Naive B cell (primary cell): Measurements from ENCODE around the gene SPATA13. TPM values are rescaled to one million over a fixed set of nuclear protein-coding genes. Genes with fewer than 3 reads are reported as not detected.

Experiments
- ATAC-seq, 2 donors: fragments of 150-1000 bp; cut with Tn5 transposase; 2 replicates each; pipeline ENCODE4 v1.10.0; 2021; ENCODE audit warnings: low read depth in 2 of 2, mild to moderate bottlenecking in 2 of 2, moderate library complexity in 2 of 2
- DNase-seq: peaks from one replicate; pipeline ENCODE4 v3.0.0; 2022
- H3K27ac Mint-ChIP-seq, 6 donors: one replicate each; pipeline ENCODE4 v1.8.0; 2020 to 2022; ENCODE audit warnings: mild to moderate bottlenecking in 6 of 6, mixed read lengths in 6 of 6, moderate library complexity in 5 of 6, inconsistent platforms in 2 of 6
- H3K27me3 Mint-ChIP-seq, 3 donors: one replicate each; pipeline ENCODE4 v1.8.0; 2021 to 2022; ENCODE audit warnings: mixed read lengths in 3 of 3, mild to moderate bottlenecking in 1 of 3
- H3K36me3 Mint-ChIP-seq, 2 donors: one replicate each; pipeline ENCODE4 v1.8.0; 2020 to 2022; ENCODE audit warnings: mixed read lengths in 2 of 2, inconsistent platforms in 1 of 2, mild to moderate bottlenecking in 1 of 2
- H3K4me1 Mint-ChIP-seq, 3 donors: one replicate each; pipeline ENCODE4 v1.8.0; 2020 to 2022; ENCODE audit warnings: mixed read lengths in 3 of 3, inconsistent platforms in 1 of 3, mild to moderate bottlenecking in 1 of 3, moderate library complexity in 1 of 3
- H3K4me3 Mint-ChIP-seq, 8 donors: one replicate each; pipeline ENCODE4 v1.8.0; 2020 to 2022; ENCODE audit warnings: mild to moderate bottlenecking in 8 of 8, mixed read lengths in 8 of 8, moderate library complexity in 8 of 8, inconsistent platforms in 2 of 8
- H3K9me3 Mint-ChIP-seq, 7 donors: one replicate each; pipeline ENCODE4 v1.8.0; 2020 to 2022; ENCODE audit warnings: mixed read lengths in 7 of 7, mild to moderate bottlenecking in 5 of 7, inconsistent platforms in 2 of 7, moderate library complexity in 1 of 7
- polyA plus RNA-seq, 6 donors: library from polyadenylated mRNA; unstranded; fragments of 300-500 nt; fragmentation: Illumina TruSeq; gene quantifications; one replicate each; pipeline ENCODE4 v1.2.3, GENCODE V29; 2021; ENCODE audit warnings: low read depth in 6 of 6

The SPATA13 gene
- polyA plus RNA-seq, 6 donors from 2014 or later: 2.2 to 8.3 (median 5.3) TPM; not detected in 1

DNA sequence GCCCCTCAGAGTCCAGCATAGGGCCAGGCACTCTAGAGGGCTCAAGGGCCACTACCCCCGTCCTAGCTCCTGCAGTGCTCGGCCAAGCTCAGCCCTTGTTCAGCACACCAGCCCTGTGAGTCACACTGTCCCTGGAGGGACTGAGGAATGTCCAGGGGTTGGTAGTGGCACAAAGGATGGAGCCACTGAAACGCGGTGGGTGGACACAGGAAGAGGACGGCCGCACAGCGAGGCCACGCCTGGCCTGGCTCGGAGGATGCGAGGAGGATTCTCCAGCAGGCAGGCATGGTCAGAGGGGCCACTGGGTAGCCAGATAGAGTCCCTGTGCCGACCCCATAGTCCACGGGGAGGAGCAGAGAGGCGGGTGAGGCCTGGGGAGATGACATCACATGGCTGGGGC is 194.6 kb downstream of the SPATA13 start:
- H3K4me3 Mint-ChIP-seq: no peak overlapping the region
- ATAC-seq: no peak
- H3K36me3 Mint-ChIP-seq: no peaks in the 10 kb centered on the region
- H3K4me1 Mint-ChIP-seq: no peaks in the 10 kb centered on the region
- no peak for DNase-seq
- H3K27ac Mint-ChIP-seq: no peak overlapping the region
- H3K9me3 Mint-ChIP-seq: no peaks in the 10 kb centered on the region
- no peaks in the 10 kb centered on the region for H3K27me3 Mint-ChIP-seq

DNA sequence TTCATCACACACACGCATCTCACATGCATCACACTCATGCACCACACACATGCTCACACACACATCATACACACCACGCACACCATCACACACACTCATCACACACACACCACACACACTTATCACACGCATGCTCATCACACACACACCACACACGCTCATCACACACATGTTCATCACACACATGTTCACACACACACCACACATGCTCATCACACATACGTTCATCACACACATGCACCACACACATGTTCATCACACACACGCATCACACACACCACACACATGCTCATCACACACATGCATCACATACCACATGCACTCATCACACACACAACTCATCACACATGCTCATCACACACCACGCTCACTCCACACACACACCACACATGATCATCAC is 195.8 kb downstream of the SPATA13 start:
- ATAC-seq: no peak
- H3K9me3 Mint-ChIP-seq: no peaks in the 10 kb centered on the region
- no peak overlapping the region for H3K27ac Mint-ChIP-seq
- H3K27me3 Mint-ChIP-seq: no peaks in the 10 kb centered on the region
- no peak overlapping the region for H3K4me3 Mint-ChIP-seq
- no peak for DNase-seq
- no peaks in the 10 kb centered on the region for H3K36me3 Mint-ChIP-seq
- H3K4me1 Mint-ChIP-seq: no peaks in the 10 kb centered on the region

Other genes with a start within 250 kb of the SPATA13 start
- gene C1QTNF9, start 148.9 kb downstream of the SPATA13 start, polyA plus RNA-seq: not detected